ENCODE results near the gene LMF1.
"Not testable (repeated sequence)": the region's sequence is repeated elsewhere in the genome, so short reads cannot be mapped to it uniquely, and the experiment has no call there.

LMF1 gene

DNA sequence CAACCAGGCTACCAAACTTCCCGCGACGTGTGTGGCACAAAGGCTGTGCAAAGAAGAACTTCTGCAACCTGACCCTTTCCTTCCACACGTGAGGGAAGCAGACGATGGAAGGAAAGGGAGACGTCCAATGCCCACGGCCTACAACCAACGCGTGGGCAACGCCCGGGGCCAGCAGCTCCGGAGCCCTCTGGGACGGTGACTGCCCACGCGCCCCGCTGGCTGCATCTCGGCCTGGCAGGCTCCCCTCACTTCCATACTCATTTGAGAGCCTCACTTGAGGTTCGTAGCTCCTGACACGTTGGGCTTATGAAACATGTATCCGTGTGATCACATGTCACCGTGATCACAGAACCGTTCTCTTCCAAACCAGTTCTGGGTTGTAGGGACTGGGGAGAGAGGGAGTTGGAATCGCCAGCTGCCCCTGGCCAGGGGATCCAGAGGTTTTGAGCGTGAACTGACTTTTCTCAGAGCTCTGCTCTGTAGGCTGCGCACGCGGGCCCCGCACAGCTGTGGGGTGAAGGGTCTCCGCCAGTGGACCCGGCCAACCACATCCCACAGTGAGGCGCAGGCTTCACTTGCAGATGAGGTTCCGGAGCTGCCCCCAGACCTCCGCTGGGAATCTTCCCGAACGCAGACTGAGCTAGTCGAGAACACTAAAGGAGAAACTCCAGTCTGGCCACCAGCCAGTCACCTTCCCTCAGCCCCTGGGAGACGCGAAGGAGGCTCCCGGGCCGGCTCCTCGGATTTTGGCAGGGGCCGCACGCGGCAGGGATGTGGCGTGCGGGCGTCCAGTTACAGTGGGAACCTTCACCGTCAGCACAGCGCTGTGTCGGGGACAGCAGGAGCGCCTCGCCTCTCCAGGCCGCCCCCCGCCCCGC, 1.0 kb downstream of the LMF1 start:
- DNase-seq, result no peak

- DNase-seq, result no peak
Measured at GRCh38 chr16:968620-969019, 2.2 kb downstream of the LMF1 start.

DNA sequence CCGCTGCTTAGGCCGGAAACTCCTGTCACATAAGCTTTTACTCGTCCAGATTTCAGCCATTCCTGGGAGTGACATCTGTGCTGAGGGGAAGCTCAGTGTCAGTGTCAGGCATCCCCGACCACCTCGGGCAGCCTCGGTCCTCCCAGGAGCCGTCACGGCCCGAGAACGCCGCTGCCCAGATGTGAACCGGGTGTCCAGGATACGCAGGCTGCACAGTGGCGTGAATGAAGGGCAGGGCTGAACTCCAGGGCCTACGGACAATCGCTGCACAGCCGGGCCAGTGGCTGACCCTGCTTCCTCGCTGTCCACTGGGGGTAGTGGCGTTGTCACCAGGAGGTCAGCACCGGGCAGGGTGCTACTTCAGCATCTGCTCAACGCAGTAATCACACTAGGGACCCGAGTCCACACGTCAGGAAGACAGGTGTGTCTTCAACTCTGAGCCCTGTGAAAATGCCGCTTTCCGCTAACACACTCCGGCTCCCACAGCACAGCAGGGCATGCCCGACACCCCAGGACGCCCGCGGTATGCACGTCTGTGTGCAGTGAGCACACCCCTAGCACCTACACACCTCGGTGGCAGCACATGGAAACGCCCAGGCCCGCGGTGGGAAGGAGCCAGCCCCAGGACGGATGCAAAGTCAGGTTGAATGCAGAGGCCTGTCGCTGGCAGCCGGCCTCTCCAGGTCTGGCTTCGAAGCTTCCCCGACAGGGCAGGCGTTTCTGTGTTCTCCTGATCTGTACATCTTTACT, 3.1 kb downstream of the LMF1 start:
- no peak for DNase-seq

- DNase-seq, result no peak
Measured at GRCh38 chr16:967077-967541, 3.7 kb downstream of the LMF1 start.

DNA sequence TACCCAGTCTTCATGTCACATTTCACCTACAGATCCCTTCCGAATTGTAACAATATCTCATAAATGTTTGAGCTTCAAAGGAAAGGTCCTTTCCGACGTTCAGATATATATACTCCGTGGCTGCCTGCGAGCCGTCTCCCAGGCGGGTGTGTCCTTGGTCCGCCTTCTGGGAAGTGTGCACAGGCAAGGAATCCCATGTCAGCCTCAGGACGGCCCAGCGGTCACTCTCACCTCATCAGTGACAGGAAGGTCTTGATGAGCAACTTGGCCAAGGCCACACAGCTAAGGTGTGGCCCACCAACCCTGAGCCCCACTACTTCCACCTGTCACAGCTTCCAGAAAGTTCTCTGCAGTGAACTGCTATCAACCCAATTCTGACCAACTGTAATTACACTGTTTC, 4.3 kb downstream of the LMF1 start:
- DNase-seq, result no peak

- DNase-seq, result no peak
Measured at GRCh38 chr16:966035-966434, 4.7 kb downstream of the LMF1 start.

DNA sequence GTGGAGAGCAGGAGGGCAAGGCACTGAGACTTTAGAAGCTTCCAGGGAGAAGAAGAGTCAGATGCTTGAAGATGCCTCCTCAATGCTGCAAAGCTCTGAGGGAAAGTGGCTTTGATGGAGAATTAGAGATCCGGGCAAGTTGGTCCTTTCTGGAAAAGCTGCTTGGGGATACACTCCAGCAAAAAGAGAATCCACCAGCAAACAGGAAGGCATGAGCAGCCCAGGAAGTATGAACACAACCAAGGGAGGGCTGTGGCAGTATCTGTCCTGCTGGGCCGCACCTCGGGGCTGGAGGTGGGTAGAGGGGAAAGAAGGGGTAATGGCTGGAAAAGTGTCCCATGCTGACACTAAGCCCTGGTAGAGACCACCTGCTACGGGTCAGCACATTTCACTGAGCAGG, 5.3 kb downstream of the LMF1 start:
- no peak for DNase-seq

- no peak for DNase-seq
Measured at GRCh38 chr16:965036-965395, 5.8 kb downstream of the LMF1 start.

DNA sequence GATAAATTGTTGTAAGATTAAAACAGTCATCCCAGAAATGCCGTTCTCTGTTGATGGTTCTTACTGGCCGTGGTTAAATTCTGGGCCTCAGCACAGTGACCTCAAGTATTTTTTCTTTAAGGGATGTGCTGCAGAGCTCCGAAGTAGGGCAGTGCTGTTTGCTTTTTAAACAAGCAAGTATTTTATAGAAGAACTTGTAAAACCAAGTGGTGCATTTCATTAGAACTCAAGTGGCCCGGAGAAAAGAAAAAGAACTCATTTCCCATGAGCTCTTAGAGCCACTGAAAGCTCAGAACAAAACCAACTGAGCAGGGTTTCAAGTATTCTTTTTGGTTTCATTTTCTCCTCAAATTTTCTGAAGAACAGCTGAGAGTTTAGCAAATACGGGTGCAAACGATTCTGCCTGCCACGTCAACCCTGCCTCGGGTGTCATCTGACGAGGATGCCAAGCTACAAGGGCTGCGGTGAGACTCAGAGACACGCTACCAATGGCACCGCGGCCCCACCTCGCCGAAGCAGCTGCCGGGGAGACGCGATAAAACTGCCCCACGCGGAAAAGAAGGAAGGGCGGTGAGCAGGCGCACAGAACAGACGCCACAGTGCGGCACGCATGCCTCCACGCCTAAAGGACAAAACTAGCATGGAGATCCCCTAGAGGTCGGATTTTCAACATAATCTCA, 6.3 kb downstream of the LMF1 start:
- DNase-seq, result no peak

- no peak for DNase-seq
Measured at GRCh38 chr16:963913-964312, 6.9 kb downstream of the LMF1 start.

- DNase-seq, result no peak
Measured at GRCh38 chr16:962901-963814, 7.6 kb downstream of the LMF1 start.

DNA sequence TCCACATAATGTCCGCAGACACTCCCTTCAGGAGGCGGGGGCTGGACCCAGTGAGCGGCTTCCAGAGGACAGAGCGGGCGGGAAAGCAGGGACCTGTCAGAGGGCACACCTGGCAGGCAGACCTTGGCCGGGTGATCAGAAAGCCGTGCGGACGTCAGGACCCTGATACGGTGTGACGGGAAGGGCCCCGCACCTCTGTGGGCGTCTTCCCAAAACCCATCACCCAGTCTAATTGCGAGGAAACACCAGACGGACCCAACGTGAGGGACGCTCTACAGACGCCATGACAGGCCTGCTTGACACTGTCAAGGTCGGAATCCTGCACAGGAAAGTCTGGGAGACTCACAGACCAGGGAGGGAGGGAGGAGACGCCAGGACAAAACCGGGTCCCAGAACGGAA, 8.4 kb downstream of the LMF1 start:
- DNase-seq, result no peak

DNA sequence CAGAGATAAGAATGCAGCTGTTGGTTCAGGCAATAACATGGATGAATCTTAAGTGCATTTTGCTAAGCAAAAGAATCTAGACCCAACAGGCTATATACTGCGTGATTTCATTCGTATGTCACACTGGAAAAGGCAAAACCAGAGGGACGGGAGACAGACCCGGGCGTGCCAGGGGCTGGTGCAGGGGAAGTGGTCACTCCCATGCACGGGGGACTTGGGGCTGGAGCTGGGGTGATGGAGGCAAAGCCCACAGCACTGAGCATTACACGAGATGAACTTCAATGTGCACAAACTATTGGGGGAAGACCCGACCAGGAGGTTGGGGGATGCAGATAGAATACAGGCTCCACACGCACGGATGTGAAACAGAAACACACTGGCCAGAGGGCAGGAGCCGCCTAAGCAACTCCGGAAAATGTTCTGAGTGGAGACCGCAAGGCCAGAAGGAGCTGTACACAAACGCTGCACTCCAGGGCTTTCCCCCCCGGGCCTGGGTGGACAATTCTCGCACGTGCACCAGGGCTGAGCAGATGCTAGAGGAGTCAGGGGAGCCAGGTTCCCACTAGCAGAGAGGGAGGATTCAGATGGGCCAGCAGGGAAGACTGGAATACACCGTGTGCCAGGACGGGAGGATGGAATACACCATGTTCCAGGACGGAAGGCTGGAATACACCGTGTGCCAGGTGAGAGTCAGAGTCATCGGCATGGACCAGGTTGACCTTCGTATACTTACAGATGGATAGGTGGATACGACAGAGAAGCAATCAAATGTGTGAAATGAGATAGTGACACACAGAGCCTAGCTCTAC, 11.3 kb downstream of the LMF1 start:
- no peak for DNase-seq

GRCh38 chr16:955766-956165, 15.0 kb downstream of the LMF1 start:
- DNase-seq, result not testable (repeated sequence)

DNA sequence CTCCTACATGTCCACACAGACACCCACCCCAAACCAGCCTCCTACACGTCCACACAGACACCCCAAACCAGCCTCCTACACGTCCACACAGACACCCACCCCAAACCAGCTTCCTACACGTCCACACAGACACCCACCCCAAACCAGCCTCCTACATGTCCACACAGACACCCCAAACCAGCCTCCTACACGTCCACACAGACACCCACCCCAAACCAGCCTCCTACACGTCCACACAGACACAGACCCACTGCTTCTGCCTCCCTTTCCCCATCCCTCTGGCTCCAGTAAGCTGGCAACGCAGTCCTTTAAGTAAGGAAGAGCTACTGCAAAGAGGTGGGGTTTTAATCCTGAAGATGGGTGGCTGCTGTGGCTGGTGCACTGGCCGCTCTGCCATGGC, 17.0 kb downstream of the LMF1 start:
- DNase-seq, result not testable (repeated sequence)

GRCh38 chr16:952321-952720, 18.5 kb downstream of the LMF1 start:
- DNase-seq, result no peak

- no peak for DNase-seq
Measured at GRCh38 chr16:951660-952301, 19.0 kb downstream of the LMF1 start.

- DNase-seq, result not testable (repeated sequence)
Measured at GRCh38 chr16:950733-951573, 19.8 kb downstream of the LMF1 start.

GRCh38 chr16:948767-949166, 22.0 kb downstream of the LMF1 start:
- not testable (repeated sequence) for DNase-seq

GRCh38 chr16:947922-948303, 22.9 kb downstream of the LMF1 start:
- DNase-seq, result not testable (repeated sequence)

Measured in stimulated activated CD8-positive, alpha-beta memory T cell treated with anti-CD3 and anti-CD28 coated beads, Interleukin-4, amount 100 ng/mL, for 48 hours (primary cell).